Lung (tissue), 12 donors: ENCODE data around the gene RELT. TPM values are rescaled to one million over a fixed set of nuclear protein-coding genes. Genes with fewer than 3 reads are reported as not detected.

Experiments
- ATAC-seq: fragments of 200-7000 bp; cut with Tn5 transposase; one replicate; pipeline ENCODE4 v1.9.1; 2020; ENCODE audit warnings: moderate number of reproducible peaks; ENCODE audit not compliant: insufficient read depth, low FRiP score
- DNase-seq, 3 donors: peaks; one replicate each; pipeline ENCODE4 v3.0.0-alpha.2; 2013 to 2017
- H3K27ac ChIP-seq, 2 donors: one replicate each; pipeline ENCODE4 v1.5.1; 2013; ENCODE audit warnings: mild to moderate bottlenecking in 2 of 2, moderate library complexity in 2 of 2, control low read depth in 1 of 2, inconsistent platforms in 1 of 2, low read depth in 1 of 2, low read length in 1 of 2
- H3K27me3 ChIP-seq, 3 donors: one replicate each; pipeline ENCODE4 v1.5.1; 2013; ENCODE audit warnings: low read length in 2 of 3; ENCODE audit not compliant: control insufficient read depth in 3 of 3, insufficient read depth in 3 of 3
- H3K36me3 ChIP-seq, 4 donors: one replicate each; pipeline ENCODE4 v1.5.1; 2013; ENCODE audit warnings: low read length in 4 of 4, mild to moderate bottlenecking in 1 of 4, moderate library complexity in 1 of 4; ENCODE audit not compliant: control insufficient read depth in 4 of 4, insufficient read depth in 4 of 4
- H3K4me1 ChIP-seq, 5 donors: one replicate each; pipeline ENCODE4 v1.5.1; 2013; ENCODE audit warnings: low read length in 5 of 5, mild to moderate bottlenecking in 2 of 5, moderate library complexity in 1 of 5; ENCODE audit not compliant: control insufficient read depth in 5 of 5, insufficient read depth in 5 of 5
- H3K4me3 ChIP-seq: one replicate; pipeline ENCODE4 v1.5.1; 2013; ENCODE audit warnings: mild to moderate bottlenecking, control low read depth, moderate library complexity
- H3K9ac ChIP-seq, 2 donors: one replicate each; pipeline ENCODE4 v1.5.1; 2013; ENCODE audit warnings: low read length in 2 of 2, control low read depth in 1 of 2; ENCODE audit not compliant: insufficient read depth in 1 of 2
- H3K9me3 ChIP-seq, 4 donors: one replicate each; pipeline ENCODE4 v1.5.1; 2013; ENCODE audit warnings: low read length in 3 of 4, mild to moderate bottlenecking in 1 of 4, moderate library complexity in 1 of 4; ENCODE audit not compliant: control insufficient read depth in 4 of 4, insufficient read depth in 3 of 4
- CTCF ChIP-seq: IDR thresholded peaks from 2 replicates; pipeline ENCODE4 v1.5.1; 2012; ENCODE audit warnings: mild to moderate bottlenecking; ENCODE audit errors: control extremely low read depth, extremely low read depth
- WGBS, 2 donors: extraction: QIAGEN DNeasy Blood & Tissue Kit; methylation state at CpG; one replicate each; pipeline ENCODE4 v1.1.7; 2013; 5-methylcytosine and 5-hydroxymethylcytosine counted together
- polyA plus RNA-seq, 2 donors: library from polyadenylated mRNA; stranded (reverse); fragments of 200-250 nt; gene quantifications; one replicate each; pipeline ENCODE4 v1.2.1, GENCODE V29; 2013
- total RNA-seq, 2 donors: library from RNA; depleted of rRNA in 1 of 2; stranded (reverse); fragments of >200 nt in 1 of 2; gene quantifications; one replicate each; pipeline ENCODE4 v1.2.1, GENCODE V29; 2014 to 2021
- donor health status: control.
- donor health status: control.
- donor health status: Bipolar disorder and iron deficiency.
- donor health status: healthy.
- donor health status: DM: yes; HTN: yes; CAD: no.

RELT gene
- total and polyA plus RNA-seq, 4 donors, result 6.0 to 25.4 (median 16.1) TPM

- 64 to 76% methylated on average over 4 of the region's 4 CpGs for WGBS, 2 donors
- DNase-seq, result no peak
- Histone ChIP-seq H3K27ac (peak overlapping the region; percentile 60 to 78), H3K27me3 (no peaks in the 10 kb centered on the region), H3K9me3 (no peaks in the 10 kb centered on the region), H3K4me1 (peaks cover 22 to 61% (median 36%) of the 10 kb centered on the region in 5 donors), H3K36me3 (peaks cover 0 to 8% (median 2%) of the 10 kb centered on the region in 4 donors), H3K4me3 (no peak overlapping the region), H3K9ac (peak overlapping the region in 1 of 2 donors; percentile 29)
- no peak for TF ChIP-seq CTCF
- ATAC-seq, result no peak
Observed at GRCh38 chr11:73333640-73334383, 42.4 kb upstream of the RELT start.

- no peak overlapping the region for H3K4me3 ChIP-seq
- H3K27me3 ChIP-seq, result no peaks in the 10 kb centered on the region
- peaks cover 0 to 8% (median 2%) of the 10 kb centered on the region in 4 donors for H3K36me3 ChIP-seq
- 30 to 42% methylated on average over 6 of the region's 6 CpGs for WGBS, 2 donors
- H3K4me1 ChIP-seq, result peaks cover 22 to 60% (median 36%) of the 10 kb centered on the region in 5 donors
- no peak for TF ChIP-seq CTCF
- DNase-seq (peak; percentile 44 to 79 (median 56)), ATAC-seq (peak; percentile 32)
- no peaks in the 10 kb centered on the region for H3K9me3 ChIP-seq
- peak overlapping the region in 1 of 2 donors; percentile 5 for H3K9ac ChIP-seq
- H3K27ac ChIP-seq, result peak overlapping the region; percentile 60 to 78
Observed at GRCh38 chr11:73334384-73335203, 41.6 kb upstream of the RELT start.

DNA sequence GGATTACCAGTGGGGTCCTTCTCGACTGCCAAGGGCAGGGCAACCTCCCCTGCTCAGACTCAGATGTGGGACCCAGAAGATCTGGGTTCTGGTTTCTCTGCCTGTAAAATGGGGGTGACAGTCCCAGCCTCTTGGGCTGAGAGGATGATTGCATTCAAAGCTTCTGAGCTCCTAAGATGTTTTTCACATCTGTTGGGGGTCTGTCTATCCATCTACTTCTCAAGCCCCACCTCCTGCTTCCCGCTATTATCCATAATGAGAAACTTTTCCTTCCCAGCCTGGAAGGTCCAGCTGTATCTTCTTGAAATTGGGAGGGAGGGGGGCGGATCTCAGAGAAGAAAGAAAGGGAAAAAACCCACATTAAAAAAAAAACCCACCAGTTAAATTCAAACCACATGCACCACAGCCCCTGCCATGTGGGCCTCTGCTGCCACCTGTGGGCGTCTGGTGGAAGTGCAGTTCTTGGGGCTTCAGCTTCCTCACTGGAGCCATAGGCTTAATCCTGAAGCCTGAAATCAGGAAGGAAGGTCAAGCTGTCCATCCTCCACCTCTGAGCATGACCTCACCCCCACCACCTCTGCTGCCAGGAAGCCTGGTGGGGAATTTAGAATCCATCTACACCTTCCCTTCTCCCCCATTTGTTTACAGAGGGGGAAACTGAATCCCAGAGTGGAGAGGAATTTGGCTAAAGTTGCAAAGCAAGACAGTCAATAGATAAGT, 40.8 kb upstream of the RELT start:
- peak; percentile 93 to 96 (median 96) for DNase-seq
- Histone ChIP-seq H3K4me1 (peaks cover 21 to 53% (median 32%) of the 10 kb centered on the region in 5 donors), H3K9ac (no peak overlapping the region), H3K4me3 (no peak overlapping the region), H3K9me3 (no peaks in the 10 kb centered on the region), H3K27ac (peak overlapping the region; percentile 60 to 78), H3K27me3 (no peaks in the 10 kb centered on the region), H3K36me3 (peaks cover 0 to 8% (median 2%) of the 10 kb centered on the region in 4 donors)
- peak; percentile 70 for ATAC-seq
- TF ChIP-seq CTCF, result peak; percentile 94
- 14% methylated on average over 4 of the region's 4 CpGs for WGBS, 2 donors
